Mammary epithelial cell (primary cell): ENCODE measurements around the gene CNTN5.

ENCODE experiments used
- CTCF ChIP-seq, 2 donors: IDR thresholded peaks in 1 of 2; conservative IDR thresholded peaks in 1 of 2; 2 replicates each; pipeline ENCODE4 v1.5.1; 2011 to 2012; ENCODE audit warnings: inconsistent platforms in 2 of 2, low read length in 2 of 2, mild to moderate bottlenecking in 2 of 2, control low read depth in 1 of 2, low read depth in 1 of 2; ENCODE audit not compliant: insufficient read depth in 1 of 2; ENCODE audit errors: extremely low read depth in 1 of 2
- EZH2 ChIP-seq: IDR thresholded peaks from 2 replicates; pipeline ENCODE4 v1.6.1; 2012; ENCODE audit warnings: low read length, inconsistent platforms, borderline replicate concordance

- TF ChIP-seq CTCF (conservative IDR thresholded peaks at IDR 0.05 in 1 of 2, IDR thresholded peaks at IDR 0.05 in 1 of 2; ENCODE audit: extremely low read depth in 1 of 2, insufficient read depth in 1 of 2, low read depth in 1 of 2, low read length in 2 of 2), result no peak
- TF ChIP-seq EZH2, result no peak
Measured at GRCh38 chr11:99884750-99885149, 864.0 kb downstream of the CNTN5 start.
